Activated T-cell treated with anti-CD3 and anti-CD28 coated beads, Interleukin-2, amount 50 U/mL, for 48 hours (primary cell): ENCODE results near the gene PHF21A.
"Not testable (repeated sequence)": the region's sequence is repeated elsewhere in the genome, so short reads cannot be mapped to it uniquely, and the experiment has no call there.

ENCODE experiments used
- DNase-seq, 2 experiments: peaks; one replicate each; pipeline ENCODE4 v3.0.0-alpha.2; 2020

Gene PHF21A

DNA sequence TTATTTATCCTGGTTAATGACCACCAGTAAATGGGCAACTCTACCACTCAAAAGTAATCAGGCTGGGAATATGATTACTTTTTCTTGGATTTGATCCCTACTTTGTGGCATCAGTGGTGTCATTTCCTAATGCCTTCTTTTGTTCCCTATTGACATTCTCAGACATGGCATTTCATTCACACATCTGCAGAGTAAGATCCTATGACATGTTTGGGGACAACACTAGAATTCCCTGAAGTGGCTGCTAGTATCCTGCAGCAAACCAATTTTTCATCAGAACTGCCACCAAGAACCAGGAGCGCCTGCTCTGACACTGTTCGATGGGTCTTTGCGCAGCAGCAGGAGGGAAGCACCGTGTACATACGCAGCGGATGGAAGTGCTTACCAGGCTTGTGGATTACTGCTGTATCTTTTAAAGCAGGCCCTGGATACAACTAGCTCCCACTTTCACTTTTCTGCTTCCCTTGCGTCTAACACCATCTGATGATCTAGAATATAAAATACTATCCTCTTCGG is 101.1 kb downstream of the PHF21A start:
- DNase-seq, result no peak

DNA sequence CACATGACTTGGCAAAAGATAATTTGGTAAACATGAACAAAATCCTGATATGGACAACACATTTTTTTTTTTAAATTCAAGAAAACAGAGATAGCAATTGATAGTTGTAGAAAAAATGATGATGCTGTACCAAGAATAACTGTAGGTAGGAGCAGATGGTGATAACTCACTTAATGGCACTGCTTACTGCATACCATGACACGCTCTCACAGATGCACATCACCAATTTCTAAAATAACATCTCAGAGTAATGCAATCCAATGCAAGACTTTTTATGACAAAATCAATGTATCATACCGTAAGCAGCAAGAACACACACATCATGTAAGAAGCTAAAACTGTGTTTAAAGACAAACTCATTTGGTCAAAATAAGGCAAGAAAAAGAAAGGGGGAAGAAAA is 102.6 kb downstream of the PHF21A start:
- no peak for DNase-seq

DNA sequence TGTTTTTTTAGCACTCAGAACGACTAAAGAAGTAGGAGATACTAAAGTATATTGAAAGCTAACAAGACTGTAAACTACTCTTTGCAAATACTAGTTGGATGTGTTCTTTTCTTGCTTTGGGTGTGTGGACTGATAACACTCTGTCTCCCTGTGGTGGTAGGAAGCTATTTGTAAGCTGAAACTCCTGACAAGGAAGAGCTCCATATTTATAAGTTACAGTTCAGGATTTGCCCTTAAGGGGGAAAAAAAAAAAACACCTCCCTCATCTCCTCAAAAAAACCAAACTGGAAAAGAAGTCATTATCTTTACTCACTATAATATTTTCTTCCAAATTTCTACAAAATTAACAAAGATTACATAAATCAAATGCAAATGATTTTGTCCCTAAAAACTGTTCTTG is 103.9 kb downstream of the PHF21A start:
- no peak for DNase-seq

DNA sequence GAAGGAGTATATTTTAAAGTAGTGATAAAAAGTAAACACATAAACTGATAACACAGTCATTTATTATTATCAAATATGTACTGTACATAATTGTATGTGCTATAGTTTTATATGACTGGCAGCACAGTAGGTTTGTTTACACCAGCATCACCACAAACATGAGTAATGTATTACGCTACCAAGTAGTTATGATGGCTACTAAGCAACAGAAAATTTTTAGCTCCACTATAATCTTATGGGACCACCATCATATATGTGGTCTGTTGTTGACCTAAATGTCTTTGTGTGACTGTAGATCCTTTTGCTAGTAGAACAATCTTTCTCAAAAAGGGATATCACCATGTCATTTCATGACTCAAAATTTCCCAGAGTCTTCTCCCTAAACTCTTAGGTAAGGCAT is 105.3 kb downstream of the PHF21A start:
- DNase-seq, result no peak

DNA sequence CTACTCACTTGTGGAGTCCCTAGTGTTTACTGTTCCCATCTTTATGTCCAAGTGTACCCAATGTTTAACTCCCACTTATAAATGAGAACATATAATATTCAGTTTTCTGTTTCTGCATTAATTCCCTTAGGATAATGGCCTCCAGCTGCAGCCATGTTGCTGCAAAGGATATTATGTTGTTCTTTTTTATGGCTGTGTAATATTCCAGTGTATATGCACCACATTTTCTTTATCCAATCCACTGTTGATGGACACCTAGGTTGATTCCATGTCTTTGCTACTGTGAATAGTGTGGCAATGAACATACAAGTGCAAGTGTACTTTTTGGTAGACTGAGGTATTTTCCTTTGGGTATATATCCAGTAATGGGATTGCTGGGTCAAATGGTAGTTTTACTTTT is 107.1 kb downstream of the PHF21A start:
- not testable (repeated sequence) for DNase-seq

DNA sequence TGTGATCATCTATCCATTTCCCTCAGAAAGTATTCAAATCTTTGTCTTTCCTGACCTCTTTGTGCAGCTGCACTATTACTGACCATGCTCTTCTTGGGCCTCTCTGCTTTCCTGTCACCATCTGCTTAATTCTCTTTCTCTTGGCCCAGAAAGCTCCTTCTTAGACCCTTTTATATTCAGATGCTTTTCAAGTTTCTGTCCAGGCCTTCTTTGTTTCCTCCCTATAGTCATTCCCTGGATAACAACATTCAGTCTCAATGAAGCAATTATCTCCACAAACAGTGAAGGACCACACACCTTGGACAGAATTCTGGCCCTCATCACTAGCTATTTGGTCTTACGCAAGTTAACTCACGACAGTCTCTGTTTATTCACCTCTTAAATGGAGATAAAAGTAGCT is 109.1 kb downstream of the PHF21A start:
- no peak for DNase-seq

DNA sequence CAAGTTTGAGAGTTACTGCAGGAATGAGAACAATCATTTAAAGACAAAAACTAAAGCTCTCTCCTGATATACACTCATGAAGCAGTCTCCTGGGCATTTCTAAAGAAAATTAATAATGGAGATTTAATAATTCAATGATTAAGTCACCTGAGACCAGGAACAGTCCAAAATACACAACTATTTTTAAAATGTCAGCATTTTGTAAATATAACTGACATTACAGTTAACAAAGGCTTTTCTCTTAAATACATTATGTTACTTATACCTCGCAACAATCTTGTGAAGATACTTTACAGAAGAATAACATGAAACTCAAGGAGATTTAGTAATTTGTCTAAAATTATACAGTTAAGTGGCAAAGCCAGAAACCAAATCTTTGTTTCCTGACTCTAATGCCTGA is 111.2 kb downstream of the PHF21A start:
- DNase-seq, result no peak

DNA sequence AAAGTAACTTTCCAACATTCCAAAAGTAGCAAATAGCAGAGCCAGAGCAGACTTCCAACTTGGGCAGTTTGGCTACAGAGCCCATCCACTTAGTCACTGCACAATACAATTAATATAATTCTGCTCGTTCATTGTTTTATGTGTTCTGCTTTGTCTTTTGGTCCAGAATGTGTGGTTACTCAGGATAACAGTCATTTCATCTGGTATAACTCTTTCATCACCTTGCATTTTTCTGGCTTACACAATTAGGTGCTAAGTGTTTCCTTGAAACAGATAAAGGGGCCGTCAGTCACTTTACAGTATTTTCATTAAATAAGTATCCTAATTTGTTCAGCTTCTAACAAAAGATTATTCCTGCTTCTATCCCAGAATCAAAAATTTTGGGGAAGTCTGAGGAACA is 111.6 kb downstream of the PHF21A start:
- DNase-seq, result no peak

DNA sequence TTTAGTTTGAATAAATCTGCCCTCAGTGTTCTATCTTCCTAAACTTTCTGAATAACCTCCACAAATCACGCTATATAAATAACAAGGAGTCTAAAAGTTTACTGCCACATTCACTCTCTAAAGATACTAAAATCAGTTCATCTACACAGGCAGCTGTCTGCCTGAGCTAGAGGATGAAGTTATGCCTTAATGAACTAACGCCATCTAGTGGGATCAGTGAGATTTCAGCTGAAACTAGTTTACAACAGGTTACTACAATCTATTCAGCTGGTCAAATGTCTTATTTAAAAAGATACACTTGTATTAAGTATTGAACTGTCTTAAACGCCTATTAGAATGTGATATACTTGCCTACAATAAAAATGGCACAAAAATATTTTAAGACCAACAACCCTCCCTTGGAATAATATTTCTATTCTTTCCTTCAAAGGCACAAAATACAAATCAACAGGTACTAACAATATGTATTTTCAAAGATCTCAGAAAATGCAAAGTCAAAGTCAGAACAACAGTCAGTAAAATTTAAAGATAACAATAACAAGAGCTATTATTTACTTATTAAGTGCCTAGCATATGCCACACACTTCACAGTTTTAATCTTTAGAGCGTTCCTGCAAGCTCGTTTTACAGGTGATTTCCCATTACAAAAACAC is 114.7 kb downstream of the PHF21A start:
- DNase-seq, result no peak

DNA sequence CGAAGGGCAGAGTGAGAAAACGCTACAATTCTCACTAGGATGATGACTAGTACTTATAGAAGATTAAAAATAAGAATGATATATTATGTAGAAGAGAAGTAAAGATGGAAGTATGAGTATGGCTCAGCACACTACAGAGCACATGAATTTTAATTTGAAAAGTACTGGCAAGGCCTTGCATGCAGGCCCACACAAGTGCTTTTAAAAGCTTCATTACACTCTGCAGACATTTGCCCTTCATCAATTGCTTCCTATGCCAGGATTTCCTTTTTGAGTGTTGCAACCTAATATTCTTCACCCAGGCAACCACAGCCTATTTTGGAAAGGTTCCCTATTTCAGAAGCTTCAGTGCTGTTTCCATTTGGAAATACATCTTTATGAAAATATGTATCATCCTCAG is 117.7 kb downstream of the PHF21A start:
- DNase-seq, result no peak

DNA sequence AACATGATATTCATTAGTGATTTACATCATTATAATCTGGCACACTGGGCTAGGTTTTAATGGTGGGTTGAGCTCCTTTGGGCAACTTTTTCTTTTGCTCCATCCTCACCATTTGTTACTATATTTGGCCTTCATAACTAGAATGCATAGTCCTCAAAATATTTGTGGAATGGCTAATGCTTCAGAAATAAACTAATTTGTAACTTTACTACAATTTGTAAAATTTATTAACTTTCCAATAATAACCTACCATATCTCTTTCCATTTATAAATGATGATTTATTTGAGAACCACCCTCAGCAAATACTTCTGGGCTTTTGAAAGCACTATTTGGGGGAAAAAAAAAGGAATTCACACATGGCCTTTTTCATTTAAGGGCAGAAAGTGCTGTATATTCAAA is 119.1 kb downstream of the PHF21A start:
- DNase-seq, result no peak

DNA sequence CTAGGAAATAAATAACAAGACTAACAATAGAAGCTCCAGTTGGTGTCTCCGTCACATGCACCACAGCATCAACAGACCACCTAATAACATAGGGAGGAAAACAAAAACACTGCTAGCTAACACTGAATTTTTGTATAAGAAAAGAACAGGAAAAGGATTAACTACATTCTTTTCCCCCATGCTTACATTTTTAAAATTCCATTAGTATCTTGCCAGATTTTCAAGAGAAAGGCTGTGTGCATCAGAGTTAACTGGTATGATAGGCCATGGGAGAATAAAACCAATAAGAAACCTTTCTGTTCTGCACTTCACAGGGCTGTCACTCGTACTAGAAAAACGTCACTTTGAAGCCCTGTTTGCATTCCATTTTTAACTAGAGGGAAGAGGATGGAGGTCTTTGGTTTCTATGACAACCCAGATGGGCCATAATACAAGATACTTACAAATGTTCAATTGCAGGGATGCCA is 119.8 kb downstream of the PHF21A start:
- DNase-seq, result no peak

DNA sequence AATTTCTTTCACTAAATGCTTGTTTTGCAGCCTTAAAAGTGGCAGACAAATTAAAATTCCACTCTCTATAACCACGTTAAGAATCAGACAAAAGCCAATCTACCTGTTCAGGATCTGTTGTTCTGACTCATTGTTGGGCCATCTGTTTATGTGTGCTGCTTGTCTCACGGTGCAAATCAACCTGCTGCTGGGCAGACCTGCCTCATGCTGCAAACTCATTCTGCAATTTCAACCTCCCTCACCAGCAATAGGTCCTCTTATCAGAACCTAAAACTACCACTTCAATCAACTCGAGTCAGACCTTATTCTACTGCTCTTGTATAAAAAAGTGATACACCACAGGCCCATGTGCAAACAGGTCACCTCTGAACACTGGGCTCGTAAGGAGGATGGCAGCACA is 123.7 kb downstream of the PHF21A start:
- no peak for DNase-seq

DNA sequence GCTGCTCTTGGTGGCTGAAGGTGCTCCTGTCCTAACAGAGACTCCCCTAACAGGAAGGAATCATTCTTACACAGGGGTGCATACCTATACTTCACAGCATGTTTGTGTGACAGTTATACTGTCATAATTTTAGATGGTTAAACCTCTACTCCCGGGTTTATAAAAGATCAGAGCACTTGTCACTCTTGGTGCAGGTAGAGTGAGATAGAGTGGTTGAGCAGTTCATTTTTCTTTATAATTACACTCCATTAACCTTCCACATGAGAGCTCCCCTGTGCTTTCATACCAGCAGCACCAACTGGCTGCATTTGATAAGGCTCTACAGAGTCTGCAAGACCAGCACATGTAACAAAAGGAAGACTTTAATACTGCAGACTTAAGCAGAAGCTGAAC is 125.9 kb downstream of the PHF21A start:
- no peak for DNase-seq

DNA sequence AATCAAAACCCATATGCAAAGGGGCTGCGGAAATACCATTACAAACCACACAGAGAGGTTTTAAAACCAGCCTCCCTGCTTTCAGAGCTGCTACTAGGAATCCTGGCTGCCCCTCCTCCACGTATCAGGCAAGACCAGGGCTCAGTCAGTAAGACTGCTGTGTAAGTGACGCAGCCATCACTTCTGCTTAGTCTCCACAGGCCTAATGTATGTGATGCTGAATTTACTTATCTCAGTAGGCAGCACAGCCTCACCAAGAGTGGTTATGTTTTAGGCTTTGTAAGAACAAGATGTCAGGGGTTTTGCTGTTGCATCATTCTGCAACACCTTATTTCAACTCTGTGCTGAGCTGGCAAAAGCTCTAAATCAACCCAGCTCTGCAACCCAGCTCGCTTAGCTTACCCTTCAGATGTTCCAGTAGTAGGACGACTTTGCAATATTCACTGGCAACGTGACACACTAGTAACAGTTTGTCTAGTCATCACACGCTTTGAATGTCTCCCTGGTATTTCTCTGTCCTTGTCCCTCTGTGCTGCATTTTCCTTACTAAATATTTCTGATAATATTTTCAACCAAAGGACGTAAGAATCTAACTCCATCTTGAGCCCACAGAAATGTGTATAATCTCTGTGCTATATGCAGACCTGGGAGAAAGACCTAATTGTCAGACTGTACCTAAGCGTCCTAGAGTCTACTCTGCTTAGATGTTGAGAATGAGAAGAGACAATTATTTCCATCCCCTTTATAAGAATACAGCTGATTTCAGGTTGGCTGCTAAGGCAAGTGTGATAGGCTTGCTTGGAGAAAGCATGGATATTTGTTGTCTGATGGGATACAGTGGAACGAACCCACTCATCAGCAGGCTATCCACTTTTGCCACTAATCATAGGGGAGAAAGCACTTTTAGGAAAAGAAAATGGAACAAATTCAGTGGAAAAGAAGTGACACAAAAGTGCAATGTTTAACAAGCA is 126.6 kb downstream of the PHF21A start:
- DNase-seq, result no peak

DNA sequence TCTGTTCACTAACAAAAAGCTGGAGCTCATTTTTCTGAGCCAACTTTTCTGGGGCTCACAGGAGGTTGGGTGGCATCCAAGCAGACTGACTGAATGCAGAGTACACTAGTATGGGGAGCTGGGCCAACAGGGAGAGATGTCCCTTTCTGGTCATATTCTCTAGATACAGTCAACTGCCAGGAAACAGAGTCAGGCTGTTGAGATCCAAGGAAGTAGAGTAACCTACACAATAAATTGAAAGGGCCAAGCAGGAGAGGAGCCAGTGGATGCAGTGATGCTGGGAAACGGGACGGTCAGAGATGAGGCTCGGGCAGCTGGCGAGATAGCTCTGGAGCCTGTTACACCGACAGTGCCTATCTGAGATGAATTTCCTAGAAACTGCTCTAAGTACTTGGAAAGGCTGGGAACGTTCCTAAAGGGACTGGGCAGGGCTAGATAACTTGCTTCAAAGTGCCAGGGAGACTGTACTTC is 127.7 kb downstream of the PHF21A start:
- DNase-seq, result no peak

DNA sequence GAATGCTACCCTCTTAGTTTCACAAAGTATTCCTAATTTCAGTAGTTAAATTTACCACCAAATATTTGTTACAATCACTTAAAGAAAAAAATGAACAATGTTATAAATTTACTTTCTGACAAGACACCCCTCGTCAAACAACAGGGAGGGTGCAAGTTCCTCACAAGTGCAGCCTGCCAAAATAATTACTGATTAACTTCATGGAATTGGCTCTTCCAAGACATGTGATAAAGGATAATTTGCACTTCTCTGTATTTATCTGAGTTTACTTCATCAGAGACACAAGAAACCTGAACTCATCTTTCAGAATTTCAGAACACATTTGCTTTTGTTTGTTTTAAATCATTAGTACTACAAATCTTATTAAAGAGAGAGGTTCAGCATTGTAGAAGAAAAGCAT is 132.3 kb downstream of the PHF21A start:
- DNase-seq, result no peak

DNA sequence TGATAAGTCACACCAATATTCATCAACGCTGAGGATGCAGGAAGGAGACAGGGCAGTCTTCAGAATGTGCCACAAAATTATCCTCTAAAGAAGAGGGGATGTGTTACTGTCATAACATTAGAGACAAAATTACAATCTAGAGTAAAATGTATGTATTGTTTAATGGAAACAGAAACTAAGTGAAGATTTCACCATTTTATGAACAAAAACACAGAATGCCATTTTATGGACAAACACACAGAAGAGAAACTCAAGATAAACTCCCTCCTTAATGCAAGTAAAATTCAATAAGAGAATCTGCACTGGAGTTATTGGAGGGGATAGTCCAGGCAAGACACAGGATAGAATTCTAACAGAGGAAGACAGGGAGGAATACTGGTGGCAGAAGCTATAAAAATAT is 136.0 kb downstream of the PHF21A start:
- no peak for DNase-seq

DNA sequence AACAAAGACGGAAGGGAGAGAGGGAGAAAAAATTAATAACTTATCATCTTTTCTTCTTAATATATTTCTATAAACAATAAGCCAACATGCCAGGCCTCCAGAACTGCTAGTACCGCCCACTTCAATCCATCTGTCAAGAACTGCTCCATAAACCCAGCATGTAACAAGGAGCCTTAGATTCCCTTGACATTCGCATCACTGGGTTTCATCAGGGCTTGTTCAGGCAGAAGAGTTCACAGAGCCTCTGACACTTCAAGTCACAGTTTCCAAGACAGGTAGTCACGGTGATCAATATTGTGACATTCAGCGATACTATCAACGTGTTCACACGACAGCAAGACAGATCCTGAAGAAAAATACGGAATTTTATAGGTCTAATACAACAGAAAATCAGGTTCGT is 137.1 kb downstream of the PHF21A start:
- DNase-seq, result no peak

DNA sequence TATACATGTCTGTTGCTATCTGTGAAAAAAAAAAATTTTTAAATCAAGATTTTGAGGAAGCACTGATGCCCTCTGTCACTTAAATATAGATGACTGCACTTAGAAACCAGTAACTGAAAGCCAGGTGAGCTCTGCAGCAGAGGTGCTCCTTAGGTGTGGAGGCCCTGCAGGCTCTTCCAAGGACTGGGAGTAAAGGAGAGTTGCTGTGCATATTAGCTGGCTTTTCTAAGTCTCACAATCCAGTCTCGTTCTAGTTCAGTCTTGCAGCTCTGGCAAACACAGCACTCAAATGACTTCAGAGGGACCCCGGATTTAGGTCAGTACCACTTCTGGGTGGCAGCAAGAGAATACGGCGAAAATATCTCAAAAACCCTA is 137.8 kb downstream of the PHF21A start:
- DNase-seq, result no peak

DNA sequence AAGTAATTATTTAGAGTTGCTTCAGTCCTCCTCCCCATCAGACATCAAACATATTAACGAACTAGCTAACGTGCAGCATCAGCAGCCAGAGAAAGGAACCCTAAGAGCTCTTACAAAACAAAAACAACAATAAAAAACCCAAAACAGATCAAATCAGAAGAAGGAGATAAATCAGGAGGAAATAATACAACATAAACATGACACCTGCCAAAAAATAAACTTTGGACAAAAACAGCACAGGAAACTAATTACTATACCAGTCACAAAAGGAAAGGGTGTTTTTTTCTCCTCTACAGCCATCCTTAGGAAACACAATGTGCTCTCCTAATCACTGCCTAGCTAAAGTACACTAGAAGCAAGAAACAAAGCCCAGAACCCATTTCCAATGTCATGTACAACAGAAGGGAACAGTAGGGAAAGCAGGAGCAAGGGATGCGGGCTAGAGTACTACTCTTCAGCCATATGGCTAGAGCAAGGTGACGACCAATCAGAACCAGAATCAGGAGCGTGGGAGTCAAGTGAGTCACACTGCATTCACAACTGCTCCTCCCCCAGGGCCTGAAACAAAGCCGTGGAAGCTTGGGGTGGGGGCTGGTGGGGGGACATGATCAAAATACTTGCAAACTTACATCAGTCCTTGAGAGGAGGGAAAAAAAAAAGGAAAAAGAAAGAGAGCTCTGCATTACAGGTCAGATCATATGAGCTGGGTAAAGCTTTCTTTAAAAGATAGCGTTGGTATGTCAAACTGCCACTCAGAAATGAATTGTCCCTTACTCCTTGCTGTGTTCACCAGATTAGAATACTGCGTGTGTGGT is 138.4 kb downstream of the PHF21A start:
- peak; percentile 52 to 55 for DNase-seq

DNA sequence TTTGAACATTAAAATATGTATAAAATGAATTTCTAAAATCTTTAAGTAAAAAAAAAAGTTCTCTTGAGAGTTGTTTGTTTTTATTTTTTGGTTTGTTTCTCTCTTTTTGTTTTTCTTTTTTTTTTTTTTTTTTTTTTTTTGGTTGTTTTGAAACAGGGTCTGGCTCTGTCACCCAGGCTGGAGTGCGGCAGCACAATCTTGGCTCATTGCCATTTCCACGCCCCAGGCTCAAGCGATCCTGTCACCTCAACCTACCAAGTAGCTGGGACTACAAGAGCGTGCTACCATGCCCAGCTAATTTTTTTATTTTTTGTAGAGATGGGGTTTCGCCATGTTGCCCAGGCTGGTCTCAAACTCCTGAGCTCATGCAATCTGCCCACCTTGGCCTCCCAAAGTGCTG is 139.4 kb downstream of the PHF21A start:
- not testable (repeated sequence) for DNase-seq

DNA sequence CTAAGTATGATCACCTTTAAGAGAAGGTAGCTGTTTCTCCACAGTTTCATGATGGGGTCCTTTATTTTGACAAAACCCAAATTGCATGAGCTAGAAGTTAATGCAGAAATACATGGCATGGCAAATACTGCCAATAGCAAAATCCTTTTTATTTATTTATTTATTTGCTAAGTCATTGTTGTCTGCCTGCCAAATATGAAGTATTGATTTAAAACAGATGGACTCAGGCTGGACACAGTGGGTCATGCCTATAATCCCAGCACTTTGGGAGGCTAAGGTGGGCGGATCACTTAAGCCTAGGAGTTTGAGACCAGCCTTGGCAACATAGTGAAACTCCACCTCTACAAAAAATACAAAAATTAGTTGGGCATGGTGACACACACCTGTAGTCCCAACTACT is 146.4 kb downstream of the PHF21A start:
- DNase-seq, result no peak
